ENCODE data around the gene HSPA1A. TPM values are rescaled to one million over a fixed set of nuclear protein-coding genes. Genes with fewer than 3 reads are reported as not detected.
"Not testable (repeated sequence)": the region's sequence is repeated elsewhere in the genome, so short reads cannot be mapped to it uniquely, and the experiment has no call there.

The HSPA1A gene
- total RNA-seq, 1 donor from 2014 or later, result 190 TPM

GRCh38 chr6:31792090-31792374, 23.3 kb upstream of the HSPA1A start:
- DNase-seq, result no peak
- intact Hi-C loops (cut with micrococcal nuclease), result no loop called here
- Mint-ChIP-seq H3K27ac (no peak overlapping the region), H3K4me3 (no peak overlapping the region), H3K36me3 (ENCODE audit: low read depth) (peaks cover 42% of the 10 kb centered on the region), H3K9me3 (no peaks in the 10 kb centered on the region), H3K4me1 (peaks cover 22% of the 10 kb centered on the region), H3K27me3 (no peaks in the 10 kb centered on the region)

DNA sequence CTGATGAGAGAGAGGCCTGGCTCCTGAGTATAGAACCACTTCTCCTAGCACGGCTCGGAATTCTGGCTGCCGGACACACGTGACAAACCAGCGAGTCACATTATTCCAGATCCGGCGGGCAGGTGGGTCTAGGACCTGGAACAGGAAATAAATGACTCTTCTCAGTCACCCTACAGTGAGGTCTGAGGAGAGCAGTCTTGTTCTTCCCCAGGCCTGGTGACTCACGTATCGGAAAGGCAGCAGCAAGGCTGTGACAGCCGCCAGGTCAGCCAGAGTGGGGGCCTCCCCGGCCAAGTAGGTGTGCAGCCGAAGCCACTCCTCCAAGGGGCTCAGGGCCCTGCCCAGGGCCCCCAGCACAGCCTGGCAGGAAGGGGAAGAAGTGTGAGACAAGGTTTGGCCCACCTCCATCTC, 22.6 kb upstream of the HSPA1A start:
- Mint-ChIP-seq H3K27ac (peak overlapping the region; percentile 35), H3K27me3 (no peaks in the 10 kb centered on the region), H3K9me3 (no peaks in the 10 kb centered on the region), H3K4me3 (peak overlapping the region; percentile 72), H3K4me1 (peaks cover 30% of the 10 kb centered on the region), H3K36me3 (ENCODE audit: low read depth) (peaks cover 44% of the 10 kb centered on the region)
- DNase-seq, result no peak
- intact Hi-C loops (cut with micrococcal nuclease), result no loop called here

DNA sequence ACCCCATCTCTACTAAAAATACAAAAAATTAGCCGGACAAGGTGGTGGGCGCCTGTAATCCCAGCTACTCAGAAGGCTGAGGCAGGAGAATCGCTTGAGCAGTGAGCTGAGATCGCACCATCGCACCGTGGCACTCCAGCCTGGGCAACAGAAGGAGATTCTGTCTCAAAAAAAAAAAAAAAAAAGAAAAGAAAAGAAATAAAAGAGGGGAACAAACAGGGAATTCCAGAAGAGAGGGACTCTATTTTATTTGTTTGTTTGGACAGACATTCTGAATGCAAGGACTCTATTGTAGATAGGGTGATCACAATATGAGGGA, 21.5 kb upstream of the HSPA1A start:
- peak overlapping the region; percentile 86 for H3K4me3 Mint-ChIP-seq
- H3K36me3 Mint-ChIP-seq (ENCODE audit: low read depth), result peaks cover 45% of the 10 kb centered on the region
- peak overlapping the region; percentile 97 for H3K27ac Mint-ChIP-seq
- not testable (repeated sequence) for H3K27me3 Mint-ChIP-seq, H3K9me3 Mint-ChIP-seq, DNase-seq
- H3K4me1 Mint-ChIP-seq, result peaks cover 37% of the 10 kb centered on the region
- intact Hi-C loops (cut with micrococcal nuclease), result loop anchor here (2.0 kb wide), 4 partner anchors 19 to 65 kb away; partner anchors contain the start of genes DDAH2 and HSPA1B

- intact Hi-C loops (cut with micrococcal nuclease), result loop anchor here (2.0 kb wide), 4 partner anchors 18 to 66 kb away; partner anchors contain the start of genes DDAH2 and HSPA1B
- Mint-ChIP-seq H3K27me3 (no peaks in the 10 kb centered on the region), H3K4me3 (peak overlapping the region; percentile 86), H3K27ac (peak overlapping the region; percentile 97), H3K36me3 (ENCODE audit: low read depth) (peaks cover 42% of the 10 kb centered on the region), H3K4me1 (peaks cover 36% of the 10 kb centered on the region), H3K9me3 (no peaks in the 10 kb centered on the region)
- no peak for DNase-seq
Observed at GRCh38 chr6:31794294-31794865, 21.0 kb upstream of the HSPA1A start.

DNA sequence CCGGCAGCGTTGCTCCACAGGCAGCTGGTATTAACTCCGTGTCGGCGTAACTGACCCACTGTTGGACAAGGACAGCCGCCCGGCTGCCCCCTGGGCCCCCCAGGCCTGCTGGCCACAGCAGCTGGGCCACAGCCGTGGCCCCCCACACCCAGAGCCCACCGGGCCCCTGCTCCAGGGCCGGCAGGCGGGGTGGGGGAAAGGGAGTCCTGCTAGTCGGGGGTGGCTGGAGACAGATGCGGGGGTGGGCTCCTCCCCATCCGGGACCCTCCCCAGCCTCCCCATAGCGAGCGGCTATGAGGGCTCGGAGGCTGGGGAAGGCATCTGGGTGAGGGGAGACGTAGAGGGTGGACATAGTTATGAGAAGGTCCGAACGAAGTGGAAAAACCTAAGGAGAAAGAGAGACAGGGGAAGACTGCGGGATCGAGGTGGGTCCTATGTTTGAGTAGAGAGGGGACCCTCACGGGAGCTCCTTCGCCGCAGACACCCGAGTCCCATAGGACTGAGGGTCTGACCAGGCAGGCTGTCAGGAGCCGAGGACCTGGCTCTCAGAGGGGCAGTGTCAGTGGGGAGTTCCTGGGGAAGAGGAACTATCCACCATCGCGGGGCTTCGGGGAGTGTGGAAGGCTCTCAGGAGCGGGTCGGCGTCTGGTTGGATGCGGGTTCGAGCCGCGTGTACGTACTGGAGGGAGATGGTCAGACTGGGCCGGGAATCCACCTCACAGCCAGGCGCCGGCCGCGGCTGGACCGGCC, 20.3 kb upstream of the HSPA1A start:
- H3K4me1 Mint-ChIP-seq, result peaks cover 36% of the 10 kb centered on the region
- DNase-seq, result peak; percentile 68
- H3K27ac Mint-ChIP-seq, result peak overlapping the region; percentile 97
- H3K9me3 Mint-ChIP-seq, result no peaks in the 10 kb centered on the region
- H3K36me3 Mint-ChIP-seq (ENCODE audit: low read depth), result peaks cover 37% of the 10 kb centered on the region
- H3K4me3 Mint-ChIP-seq, result peak overlapping the region; percentile 86
- intact Hi-C loops (cut with micrococcal nuclease), result loop anchor here (1.0 to 2.0 kb wide), 6 partner anchors 12 to 66 kb away; partner anchors contain the start of genes DDAH2, HSPA1B and VWA7
- H3K27me3 Mint-ChIP-seq, result no peaks in the 10 kb centered on the region

DNA sequence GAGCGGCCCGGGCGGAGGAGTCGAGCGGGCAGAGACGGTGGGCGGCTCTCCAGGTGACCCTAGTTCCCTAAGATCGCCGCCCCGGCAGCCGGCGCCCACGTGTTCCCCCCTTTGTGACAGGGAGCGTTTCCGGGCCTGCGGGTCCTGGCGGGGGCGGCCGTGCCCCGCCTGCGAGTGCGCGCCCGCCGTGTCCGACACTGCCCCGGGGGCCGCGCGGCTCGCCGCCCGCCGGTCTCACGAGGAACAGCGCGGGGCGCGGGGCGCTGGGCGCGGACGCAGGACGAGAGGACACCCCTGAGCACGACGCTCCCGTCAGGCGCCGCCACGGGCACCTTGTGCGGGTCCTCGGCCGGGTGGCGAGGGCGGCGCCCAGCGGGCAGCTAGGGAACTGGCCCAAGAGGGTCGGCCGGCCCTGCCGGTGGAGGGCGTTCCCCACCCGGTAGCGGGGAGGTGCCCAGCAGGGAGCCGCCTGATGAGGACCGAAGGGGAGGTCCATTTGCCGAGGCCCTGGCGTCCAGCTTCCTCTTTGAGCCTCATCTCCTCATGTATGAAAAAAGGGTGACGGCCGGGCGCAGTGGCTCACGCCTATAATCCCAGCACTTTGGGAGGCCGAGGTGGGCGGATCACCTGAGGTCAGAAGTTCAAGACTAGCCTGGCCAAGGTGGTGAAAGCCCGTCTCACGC, 19.6 kb upstream of the HSPA1A start, which contains the start of gene VARS1:
Gene VARS1, minus strand, starts transcription at position 137 of the 683 bp plus-strand sequence. CDS start 535 bp downstream, outside the sequence.
- peaks cover 34% of the 10 kb centered on the region for H3K4me1 Mint-ChIP-seq
- intact Hi-C loops (cut with micrococcal nuclease), result loop anchor here (1.0 to 2.0 kb wide), 6 partner anchors 12 to 67 kb away; partner anchors contain the start of genes DDAH2, HSPA1B and VWA7

DNA sequence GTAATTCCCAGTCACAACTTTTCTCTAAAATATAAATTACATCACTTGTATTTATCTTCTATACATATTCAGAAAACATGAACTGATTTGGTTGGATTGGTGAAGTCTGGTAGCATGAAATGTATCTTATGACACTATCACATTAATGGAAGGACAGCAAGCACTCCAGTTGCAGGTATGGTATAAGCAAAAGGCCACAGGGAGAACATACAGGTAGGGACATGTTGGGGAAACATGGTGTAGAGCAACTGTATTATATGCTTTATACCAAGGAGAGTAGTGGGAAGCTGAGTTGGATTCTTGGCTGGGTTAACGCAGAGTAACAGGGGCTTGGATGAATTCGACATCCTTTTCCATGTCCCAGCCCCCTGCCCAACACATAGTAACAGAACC, 18.4 kb upstream of the HSPA1A start:
- Mint-ChIP-seq H3K4me3 (peak overlapping the region; percentile 13), H3K4me1 (peaks cover 33% of the 10 kb centered on the region), H3K36me3 (ENCODE audit: low read depth) (peaks cover 33% of the 10 kb centered on the region), H3K9me3 (no peaks in the 10 kb centered on the region), H3K27me3 (no peaks in the 10 kb centered on the region), H3K27ac (peak overlapping the region; percentile 69)
- DNase-seq, result no peak
- intact Hi-C loops (cut with micrococcal nuclease), result no loop called here

More for the DNA sequence above, 19.6 kb upstream of the HSPA1A start, which contains the start of gene VARS1:
- peak within 1 kb of the TSS; percentile 97 for H3K27ac Mint-ChIP-seq
- no peaks in the 10 kb centered on the region for H3K27me3 Mint-ChIP-seq
- no peaks in the 10 kb centered on the region for H3K9me3 Mint-ChIP-seq
- peak; percentile 96 for DNase-seq
- peak within 1 kb of the TSS; percentile 86 for H3K4me3 Mint-ChIP-seq
- peaks cover 33% of the 10 kb centered on the region for H3K36me3 Mint-ChIP-seq (ENCODE audit: low read depth)

GRCh38 chr6:31797588-31797987, 17.8 kb upstream of the HSPA1A start:
- peaks cover 33% of the 10 kb centered on the region for H3K4me1 Mint-ChIP-seq
- H3K4me3 Mint-ChIP-seq, result peak overlapping the region; percentile 76
- H3K27me3 Mint-ChIP-seq, result no peaks in the 10 kb centered on the region
- H3K36me3 Mint-ChIP-seq (ENCODE audit: low read depth), result peaks cover 31% of the 10 kb centered on the region
- intact Hi-C loops (cut with micrococcal nuclease), result no loop called here
- peak; percentile 84 for DNase-seq
- no peaks in the 10 kb centered on the region for H3K9me3 Mint-ChIP-seq
- peak overlapping the region; percentile 85 for H3K27ac Mint-ChIP-seq

DNA sequence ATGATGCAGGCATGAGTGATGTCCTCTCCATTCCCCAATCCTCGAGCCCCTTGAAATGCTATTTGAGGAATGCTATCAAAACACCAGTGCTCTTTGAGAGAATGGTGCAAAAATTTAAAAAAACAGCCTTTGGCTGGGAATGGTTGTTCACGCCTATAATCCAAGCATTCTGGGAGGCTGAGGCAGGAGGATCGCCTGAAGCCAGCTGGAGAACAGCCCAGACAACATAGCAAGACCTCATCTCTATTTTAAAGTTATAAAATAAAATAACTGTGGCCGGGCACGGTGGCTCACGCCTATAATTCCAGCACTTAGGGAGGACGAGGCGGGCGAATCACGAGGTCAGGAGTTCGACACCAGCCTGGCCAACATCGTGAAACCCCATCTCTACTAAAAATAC, 15.6 kb upstream of the HSPA1A start:
- Mint-ChIP-seq H3K27me3 (no peaks in the 10 kb centered on the region), H3K9me3 (no peaks in the 10 kb centered on the region), H3K36me3 (ENCODE audit: low read depth) (peaks cover 33% of the 10 kb centered on the region), H3K4me3 (no peak overlapping the region), H3K4me1 (peaks cover 25% of the 10 kb centered on the region), H3K27ac (no peak overlapping the region)
- no peak for DNase-seq
- intact Hi-C loops (cut with micrococcal nuclease), result no loop called here

DNA sequence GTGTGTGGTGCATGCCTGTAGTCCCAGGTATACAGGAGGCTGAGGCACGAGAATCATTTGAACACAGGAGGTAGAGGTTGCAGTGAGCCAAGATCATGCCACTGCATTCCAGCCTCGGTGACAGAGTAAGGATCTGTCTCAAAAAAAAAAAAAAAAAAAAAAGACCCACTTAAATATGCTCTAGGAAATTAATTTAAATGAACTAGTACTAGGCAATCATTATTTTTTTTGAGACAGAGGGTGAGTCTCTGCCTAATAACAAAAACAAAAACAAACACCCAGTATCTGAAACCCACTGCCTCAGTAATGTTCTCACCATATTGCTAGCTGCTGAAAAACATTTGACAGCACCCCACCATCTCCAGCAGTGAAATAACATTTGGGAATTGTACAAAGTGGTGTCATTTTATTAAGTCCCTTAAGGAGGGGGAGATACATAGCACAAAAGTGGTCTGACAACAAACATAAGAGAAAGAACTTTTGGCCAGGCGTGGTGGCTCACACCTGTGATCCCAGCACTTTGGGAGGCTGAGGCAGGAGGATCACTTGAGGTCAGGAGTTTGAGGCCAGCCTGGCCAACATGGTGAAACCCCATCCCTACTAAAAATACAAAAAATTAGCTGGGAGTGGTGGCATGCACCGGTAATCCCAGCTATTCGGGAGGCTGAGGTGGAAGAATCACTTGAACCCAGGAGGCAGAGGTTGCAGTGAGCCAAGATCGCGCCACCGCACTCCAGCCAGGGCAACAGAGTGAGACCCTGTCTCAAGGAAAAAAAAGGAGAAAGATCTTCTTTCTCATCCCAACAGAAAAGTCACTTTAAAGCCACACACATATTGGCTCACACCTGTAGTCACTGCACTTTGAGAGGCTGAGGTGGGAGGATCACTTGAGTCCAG, 14.1 kb upstream of the HSPA1A start:
- H3K9me3 Mint-ChIP-seq; H3K27ac Mint-ChIP-seq; H3K4me3 Mint-ChIP-seq; intact Hi-C loops (cut with micrococcal nuclease); H3K27me3 Mint-ChIP-seq; DNase-seq: not testable (repeated sequence)
- Mint-ChIP-seq H3K4me1 (peaks cover 30% of the 10 kb centered on the region), H3K36me3 (ENCODE audit: low read depth) (peaks cover 33% of the 10 kb centered on the region)

DNA sequence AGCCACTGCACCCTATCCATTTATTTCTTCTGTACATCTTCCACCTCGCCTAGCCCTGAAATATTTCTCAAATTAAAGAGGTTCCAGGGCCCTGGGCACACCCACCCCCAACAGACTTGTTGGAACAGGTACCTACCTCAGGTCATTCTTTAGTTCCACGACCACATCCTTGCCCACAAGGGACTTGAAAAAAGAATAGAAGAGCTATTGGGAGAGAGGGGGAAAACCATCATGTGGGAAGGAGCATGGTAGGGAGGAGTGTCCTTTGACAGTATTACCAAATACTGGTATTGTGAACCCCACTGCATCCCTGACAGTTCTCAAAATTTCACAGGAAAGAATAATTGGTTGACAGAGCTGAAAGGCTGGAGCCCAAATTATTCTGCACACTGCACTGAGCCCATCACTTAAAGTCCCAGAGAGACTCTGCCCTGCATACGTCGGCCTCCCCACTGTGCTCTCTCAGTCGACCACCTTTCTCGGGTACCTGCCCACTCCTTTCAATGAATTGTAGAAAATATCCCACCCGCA, 9.3 kb upstream of the HSPA1A start:
- peak overlapping the region; percentile 91 for H3K4me3 Mint-ChIP-seq
- peaks cover 38% of the 10 kb centered on the region for H3K36me3 Mint-ChIP-seq (ENCODE audit: low read depth)
- intact Hi-C loops (cut with micrococcal nuclease), result loop anchor here (2.0 kb wide), 1 partner anchor 21 kb away; the partner anchor contains the start of gene HSPA1B
- H3K9me3 Mint-ChIP-seq, result no peaks in the 10 kb centered on the region
- peak; percentile 67 for DNase-seq
- H3K27ac Mint-ChIP-seq, result peak overlapping the region; percentile 94
- no peaks in the 10 kb centered on the region for H3K27me3 Mint-ChIP-seq
- H3K4me1 Mint-ChIP-seq, result peaks cover 20% of the 10 kb centered on the region

- Mint-ChIP-seq H3K9me3 (no peaks in the 10 kb centered on the region), H3K4me3 (peak within 1 kb of the TSS; percentile 91), H3K27me3 (no peaks in the 10 kb centered on the region), H3K36me3 (ENCODE audit: low read depth) (peaks cover 35% of the 10 kb centered on the region), H3K27ac (peak within 1 kb of the TSS; percentile 94), H3K4me1 (peaks cover 21% of the 10 kb centered on the region)
- intact Hi-C loops (cut with micrococcal nuclease), result loop anchor here (1.0 to 2.0 kb wide), 2 partner anchors 11 to 20 kb away; partner anchors contain the start of genes HSPA1B and VARS1
- DNase-seq, result peak; percentile 99
Observed at GRCh38 chr6:31806470-31807272, 8.7 kb upstream of the HSPA1A start, which contains the start of gene LSM2. Gene LSM2, minus strand, starts transcription at chr6:31806966. Its CDS starts 209 bp downstream, at chr6:31806757.
